Right lobe of liver (tissue), 4 donors: Measurements from ENCODE around the gene THAP7.

ENCODE experiments used
- POLR2A ChIP-seq: fragments of 450-650 bp; IDR thresholded peaks from one replicate; pipeline ENCODE4 v1.6.1; 2017; ENCODE audit warnings: antibody characterized with exemption, mild to moderate bottlenecking
- TF ChIP-seq, protein P1 (sequence below), 4 donors: fragments of 200-600 bp in 3 of 4; fragments of 450-650 bp in 1 of 4; IDR thresholded peaks; one replicate each; pipeline versions ENCODE4 v1.5.1 to v1.8.0; 2016 to 2022; ENCODE audit warnings: antibody characterized with exemption in 4 of 4, mild to moderate bottlenecking in 2 of 4
- donor health status: DM: no; HTN: no; CAD: no.
- donor health status: DM: no; HTN: no; CAD: no.
- donor health status: DM: no; HTN: yes; CAD: no.

DNA sequence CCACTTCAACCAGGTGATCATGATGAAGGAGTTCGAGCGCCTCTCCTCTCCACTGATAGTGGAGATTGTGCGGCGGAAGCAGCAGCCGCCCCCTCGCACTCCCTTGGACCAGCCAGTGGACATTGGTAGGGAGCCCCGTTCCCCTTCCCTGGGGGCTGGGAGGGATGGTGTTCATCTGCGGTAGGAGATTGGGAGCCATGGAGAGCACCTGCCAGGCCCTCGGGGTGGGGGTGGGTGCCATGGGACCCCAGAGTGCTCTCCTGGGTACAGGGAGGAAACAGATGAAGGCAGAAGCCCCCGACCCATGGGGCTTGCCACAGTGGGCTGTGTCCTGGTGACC, 7.0 kb downstream of the THAP7 start:
- no peak for TF ChIP-seq POLR2A
- TF ChIP-seq, protein P1, sequence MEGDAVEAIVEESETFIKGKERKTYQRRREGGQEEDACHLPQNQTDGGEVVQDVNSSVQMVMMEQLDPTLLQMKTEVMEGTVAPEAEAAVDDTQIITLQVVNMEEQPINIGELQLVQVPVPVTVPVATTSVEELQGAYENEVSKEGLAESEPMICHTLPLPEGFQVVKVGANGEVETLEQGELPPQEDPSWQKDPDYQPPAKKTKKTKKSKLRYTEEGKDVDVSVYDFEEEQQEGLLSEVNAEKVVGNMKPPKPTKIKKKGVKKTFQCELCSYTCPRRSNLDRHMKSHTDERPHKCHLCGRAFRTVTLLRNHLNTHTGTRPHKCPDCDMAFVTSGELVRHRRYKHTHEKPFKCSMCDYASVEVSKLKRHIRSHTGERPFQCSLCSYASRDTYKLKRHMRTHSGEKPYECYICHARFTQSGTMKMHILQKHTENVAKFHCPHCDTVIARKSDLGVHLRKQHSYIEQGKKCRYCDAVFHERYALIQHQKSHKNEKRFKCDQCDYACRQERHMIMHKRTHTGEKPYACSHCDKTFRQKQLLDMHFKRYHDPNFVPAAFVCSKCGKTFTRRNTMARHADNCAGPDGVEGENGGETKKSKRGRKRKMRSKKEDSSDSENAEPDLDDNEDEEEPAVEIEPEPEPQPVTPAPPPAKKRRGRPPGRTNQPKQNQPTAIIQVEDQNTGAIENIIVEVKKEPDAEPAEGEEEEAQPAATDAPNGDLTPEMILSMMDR (IDR thresholded peaks at IDR 0.05), result no peak
